ENCODE results near the gene ABCA5.
A peak's percentile ranks its signal among the peaks of the same experiment; 100 is the strongest.
"Not testable (repeated sequence)": the region's sequence is repeated elsewhere in the genome, so short reads cannot be mapped to it uniquely, and the experiment has no call there.

Gene ABCA5

DNA sequence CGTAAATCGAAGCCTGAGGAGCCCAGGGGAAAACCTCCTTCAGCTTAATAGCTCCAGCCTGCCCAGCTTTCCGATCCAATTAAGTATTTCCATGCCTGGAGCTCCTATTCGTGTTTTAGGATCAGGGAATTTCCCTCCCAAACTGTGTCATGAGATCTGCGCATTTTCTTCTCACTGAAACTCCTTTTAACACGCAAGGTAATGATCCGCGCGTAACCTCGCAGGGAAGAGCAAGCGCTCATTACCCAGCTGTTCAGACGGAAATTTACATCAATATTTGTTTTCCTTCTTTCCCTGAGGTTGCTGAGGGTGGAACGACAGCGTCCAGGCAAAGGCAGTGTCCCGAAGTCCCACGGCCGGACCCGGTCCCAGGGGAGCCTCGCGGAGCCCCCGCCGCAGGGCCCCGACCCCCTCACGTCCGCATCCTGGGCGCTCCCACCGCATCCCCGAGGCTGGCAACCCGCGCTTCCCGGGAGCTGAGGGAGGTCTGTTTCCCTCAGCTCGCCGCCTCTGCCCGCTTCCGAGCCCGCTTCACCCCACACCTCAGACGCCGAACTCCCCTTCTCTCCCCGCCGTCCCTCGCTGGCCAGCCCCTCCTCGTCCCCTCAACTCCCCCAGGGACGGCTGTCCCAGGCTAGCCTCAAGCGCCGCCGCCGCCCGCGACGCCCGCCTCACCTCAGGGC, 415 bp downstream of the ABCA5 start:
- DNase-seq: peak; percentile 52 to 73 (median 65)

DNA sequence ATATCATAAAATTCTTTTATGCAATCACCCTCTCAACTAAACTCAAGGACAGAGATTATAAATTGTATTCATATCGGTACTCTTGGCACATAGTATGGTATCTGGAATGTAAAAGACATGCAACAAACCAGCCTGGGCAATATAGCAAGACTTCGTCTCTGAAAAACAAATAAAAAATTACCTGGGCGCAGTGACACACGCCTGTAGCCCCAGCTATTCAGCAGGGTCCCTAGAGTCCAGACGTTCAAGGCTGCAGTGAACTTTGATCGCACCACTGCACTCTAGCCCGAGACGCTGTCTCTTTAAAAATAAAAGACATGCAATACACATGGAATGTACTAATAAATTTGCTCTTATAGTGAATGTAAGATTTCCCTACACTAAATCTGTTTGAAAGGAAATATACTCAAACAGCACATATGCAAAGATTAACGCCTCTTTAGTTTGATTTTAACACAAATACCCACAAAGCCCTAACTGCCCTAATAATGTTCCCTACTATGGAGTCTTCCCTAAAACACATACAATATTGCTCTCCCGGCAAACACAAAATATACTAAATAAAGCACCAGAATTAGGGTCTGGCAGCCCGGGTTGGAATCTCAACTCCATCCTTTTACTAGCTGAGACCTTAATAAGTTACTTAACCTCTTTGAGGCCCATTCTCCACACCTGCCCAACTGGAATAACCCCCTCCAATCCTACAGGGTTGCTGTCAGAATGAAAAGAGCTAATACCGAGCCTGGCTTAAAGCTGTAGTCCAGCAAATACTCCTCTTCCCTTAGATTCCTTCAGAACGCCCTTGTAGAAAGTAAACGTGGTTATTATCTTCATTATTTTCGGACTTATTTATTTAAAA, 1.2 kb downstream of the ABCA5 start:
- DNase-seq: no peak

DNA sequence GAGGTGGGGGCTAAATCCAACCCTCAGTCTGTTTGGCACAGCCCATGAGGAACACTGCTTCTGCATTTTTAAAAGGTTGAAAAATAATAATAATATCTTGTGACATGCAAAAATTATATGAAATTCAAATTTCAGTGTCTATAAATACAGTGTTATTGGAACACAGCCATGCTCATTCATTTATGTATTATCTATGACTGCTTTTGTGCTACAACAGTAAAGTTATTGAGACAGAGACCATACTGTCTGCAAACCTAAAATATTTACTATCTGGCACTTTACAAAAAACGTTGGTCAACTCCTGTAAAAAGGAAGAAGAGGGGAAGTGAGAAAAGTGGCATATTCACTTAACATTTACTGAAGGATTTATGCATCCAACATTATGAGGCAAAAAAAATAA, 3.1 kb downstream of the ABCA5 start:
- DNase-seq: no peak

DNA sequence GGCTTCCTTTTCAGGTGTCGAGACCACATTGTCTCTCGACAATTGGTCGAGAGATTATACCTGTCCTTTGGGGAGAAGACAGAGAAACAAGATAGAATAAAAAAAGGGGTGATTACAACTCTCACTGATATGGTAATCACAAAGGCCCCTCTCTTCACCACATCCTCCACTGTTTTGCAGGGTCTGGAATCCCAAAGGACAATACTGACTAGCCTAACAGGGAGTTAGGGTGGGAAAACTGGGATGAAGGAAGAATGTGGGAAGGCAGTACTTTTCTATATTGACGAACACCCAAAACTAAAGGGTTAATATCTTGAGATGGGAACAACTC, 6.1 kb downstream of the ABCA5 start:
- DNase-seq: no peak

DNA sequence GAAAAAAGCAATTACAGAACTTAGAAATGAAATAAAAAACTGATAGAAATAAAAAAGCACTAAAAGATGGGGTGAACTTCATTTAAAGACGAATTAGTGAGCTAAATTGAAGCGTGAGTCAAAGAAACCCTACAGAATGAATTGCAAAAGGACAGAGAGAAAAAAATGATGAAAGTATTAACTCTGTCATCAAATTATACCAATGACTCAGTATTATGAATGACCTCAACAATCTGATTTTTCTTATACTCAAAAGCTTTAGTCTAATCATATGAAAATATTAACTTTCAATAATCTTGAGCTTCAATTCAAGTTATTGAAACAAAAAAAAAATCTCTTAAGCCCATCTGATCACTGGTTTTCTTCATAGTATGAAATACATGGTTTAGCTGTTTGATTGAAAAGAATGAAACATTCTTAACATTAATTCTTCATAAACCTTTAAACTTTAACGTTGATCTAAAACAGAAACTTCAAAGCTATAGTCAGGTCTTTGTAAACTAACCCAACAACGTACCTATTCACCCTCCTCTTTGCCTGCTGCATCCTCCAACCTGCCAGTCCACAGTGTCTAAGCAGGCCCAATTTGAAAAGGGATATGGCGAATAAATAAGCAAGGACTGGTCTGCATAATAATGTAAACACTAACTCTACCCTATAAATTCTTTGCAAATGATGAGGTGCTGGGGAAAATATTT, 6.6 kb downstream of the ABCA5 start:
- no peak for DNase-seq

DNA sequence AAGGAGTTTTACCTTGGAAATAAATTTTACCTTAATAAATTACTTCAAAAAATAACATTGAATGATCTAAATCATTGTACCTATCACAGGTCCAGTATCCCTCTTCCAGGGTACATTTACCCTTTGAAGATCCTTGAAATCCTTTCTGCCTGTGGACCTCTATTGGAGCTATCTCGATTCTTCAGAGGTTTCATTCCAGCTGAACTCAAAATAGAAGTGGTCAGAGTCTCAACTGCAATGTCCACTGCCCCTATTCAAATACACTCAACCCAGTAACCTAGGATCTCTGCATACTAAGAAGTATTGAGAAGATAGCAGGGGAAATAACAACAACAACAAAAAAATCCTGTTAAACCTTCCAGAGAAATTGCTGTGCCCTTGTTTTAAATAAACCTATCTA, 9.3 kb downstream of the ABCA5 start:
- DNase-seq: no peak

DNA sequence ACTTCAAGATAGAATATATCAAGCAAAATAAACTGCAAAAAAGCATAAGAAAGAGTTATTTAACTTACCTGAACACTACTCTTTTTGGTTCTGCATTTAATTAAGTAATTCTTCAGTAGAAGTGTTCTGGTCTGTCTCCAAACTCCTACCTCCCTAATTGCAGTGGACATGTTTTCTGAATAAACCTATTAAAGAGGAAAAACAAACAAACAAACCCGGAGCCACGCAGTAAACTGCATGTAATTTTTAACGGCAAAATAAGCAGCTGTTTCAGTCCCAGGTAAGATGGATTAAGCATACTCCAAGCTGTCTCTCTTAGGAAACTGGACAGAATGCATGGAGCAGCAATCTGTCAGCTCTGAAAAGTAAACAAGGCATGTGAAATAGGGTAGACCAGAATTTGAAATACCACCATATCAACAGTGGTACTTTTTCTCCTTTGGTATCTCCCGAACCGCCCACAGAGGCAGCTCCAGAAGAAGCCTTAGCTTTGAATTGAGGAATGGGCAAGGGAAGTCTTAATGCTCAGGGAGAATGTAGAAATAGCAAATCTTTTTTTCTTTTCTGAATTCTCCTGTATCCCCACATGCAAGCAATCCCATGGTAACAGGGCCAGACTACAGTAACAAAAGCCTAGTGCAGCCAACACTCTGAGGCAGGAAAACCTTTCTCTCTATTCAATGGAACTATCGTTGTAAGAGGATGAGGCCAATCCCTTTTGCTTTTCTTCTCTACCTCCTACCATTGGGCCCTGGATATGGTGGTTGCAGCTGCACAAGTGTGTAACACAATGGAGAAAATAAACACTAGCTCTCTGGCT, 12.5 kb downstream of the ABCA5 start:
- DNase-seq: peak in 2 of 3 experiments; percentile 13 to 60

DNA sequence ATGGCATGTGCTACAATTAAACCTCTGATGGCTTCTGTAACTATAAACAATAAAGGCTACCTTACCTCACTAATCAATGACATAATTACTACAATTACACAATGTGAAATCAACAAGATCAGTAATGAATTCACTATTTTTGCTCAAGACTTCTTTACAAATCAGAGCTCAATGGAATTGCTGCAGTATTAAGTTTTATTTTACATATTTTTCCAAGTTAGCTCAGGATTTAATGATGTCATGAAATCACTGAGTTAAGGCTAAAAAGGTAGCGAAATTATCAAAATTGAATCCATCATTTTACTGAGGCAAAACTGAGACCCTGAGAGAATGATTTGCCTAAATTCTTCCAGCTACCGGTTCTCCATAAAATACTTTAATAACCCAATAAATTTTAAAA, 21.8 kb downstream of the ABCA5 start:
- no peak for DNase-seq

DNA sequence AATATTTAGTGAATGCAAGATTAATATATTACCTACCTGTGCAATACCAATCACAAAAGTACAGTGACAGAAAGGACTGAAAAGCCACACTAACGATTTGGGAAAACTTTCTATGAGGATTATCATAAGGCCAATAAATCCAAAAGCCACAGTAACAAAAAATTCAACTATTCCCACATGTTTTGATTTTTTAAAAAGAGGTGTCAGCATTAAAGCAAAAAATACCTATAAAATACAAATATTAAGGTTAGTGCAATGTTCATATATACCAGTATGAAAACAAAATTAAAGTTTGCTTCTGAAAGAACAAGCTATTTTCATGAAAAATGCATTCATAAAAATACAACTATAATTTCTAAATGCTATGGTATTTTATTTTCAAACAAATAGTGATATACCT, 24.3 kb downstream of the ABCA5 start:
- DNase-seq: no peak

DNA sequence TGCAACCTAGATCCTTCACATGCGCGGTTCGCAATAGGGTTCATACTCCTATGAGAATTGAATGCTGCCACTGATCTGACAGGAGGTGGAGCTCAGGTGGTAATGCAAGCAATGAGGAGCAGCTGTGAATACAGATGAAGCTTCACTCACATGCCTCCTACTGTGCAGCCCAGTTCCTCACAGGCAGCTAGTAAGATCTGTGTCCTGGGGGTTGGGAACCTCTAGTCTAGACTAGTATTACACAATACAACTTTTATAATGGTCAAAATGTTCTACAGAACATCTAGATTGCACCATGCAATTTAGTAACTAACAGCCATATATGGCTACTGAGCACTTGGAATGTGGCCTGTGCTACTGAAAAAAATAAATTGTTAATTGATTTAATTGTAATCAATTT, 26.7 kb downstream of the ABCA5 start:
- no peak for DNase-seq

DNA sequence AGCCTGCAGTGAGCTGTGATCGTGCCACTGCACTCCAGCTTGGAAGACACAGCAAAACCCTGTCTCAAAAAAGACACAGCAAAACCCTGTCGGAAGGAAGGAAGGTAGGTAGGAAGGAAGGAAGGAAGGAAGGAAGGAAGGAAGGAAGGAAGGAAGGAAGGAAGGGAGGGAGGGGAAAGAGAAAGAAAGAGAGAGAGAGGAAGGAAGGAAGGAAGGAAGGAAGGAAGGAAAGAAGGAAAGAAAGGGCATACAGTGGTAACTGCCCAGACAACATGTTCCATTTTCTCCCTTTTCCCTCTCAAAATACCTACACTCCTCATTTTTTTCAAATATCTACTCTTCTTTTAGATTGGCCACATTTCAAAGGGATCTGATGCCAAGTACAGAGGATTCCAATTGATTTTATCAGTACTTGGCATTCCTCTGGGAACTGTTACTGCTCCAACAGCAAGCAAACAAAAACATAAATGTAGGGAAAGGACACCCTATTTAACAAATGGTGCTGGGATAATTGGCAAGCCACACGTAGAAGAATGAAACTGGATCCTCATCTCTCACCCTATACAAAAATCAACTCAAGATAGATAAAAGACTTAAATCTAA, 28.7 kb downstream of the ABCA5 start:
- not testable (repeated sequence) for DNase-seq

DNA sequence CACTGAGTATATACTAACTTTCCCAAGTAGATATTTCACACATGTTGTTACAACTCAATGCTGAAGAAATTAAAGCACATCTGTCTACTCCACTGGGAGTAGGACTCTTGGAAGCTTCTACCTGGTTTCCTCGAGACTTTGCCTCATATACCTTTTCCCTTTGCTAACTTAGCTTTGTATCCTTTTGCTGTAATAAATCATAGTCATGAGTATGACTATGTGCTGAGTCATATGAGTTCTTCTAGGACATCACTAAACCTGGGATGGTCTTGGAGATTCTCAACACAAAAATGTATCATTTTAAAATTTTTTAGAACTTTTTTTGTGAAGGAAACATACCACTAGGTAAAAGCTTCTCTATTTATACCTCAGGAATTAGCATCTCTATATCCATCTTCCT, 39.8 kb downstream of the ABCA5 start:
- no peak for DNase-seq

DNA sequence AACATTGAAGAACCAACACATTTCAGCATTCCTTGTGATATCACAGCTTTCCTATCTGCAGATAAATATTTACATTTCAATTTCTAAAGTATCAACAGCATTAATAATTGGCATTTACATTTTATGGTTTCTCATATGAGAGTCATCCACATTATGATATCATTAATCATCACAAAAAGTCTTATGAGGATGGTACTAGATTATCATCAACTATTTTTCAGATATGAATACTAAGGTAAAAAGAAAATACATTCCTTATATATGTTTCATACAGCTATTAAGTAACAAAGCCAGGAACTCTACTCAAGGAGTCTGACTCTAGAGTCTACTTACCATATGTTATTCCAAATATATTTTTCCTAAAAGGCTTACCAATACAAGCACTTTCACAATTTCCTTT, 40.7 kb downstream of the ABCA5 start:
- DNase-seq: no peak

DNA sequence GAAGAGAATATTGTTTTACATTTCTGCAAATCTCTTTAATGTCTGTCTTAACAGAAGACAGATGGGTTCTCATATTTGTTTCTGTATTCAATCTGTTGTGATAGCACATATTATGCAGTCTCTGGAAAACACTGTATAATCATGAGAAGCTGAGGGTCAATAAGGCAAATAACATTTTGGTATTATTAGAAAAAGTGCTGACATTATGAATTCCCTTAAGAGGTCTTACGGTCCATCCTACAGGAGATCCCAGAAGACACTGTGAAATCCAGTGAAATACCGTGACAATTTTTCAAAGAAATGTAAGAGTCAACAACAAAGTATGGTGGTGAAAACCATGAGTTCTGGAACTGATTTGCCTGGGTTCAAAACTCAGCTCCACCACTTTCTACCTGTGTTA, 42.3 kb downstream of the ABCA5 start:
- DNase-seq: no peak

DNA sequence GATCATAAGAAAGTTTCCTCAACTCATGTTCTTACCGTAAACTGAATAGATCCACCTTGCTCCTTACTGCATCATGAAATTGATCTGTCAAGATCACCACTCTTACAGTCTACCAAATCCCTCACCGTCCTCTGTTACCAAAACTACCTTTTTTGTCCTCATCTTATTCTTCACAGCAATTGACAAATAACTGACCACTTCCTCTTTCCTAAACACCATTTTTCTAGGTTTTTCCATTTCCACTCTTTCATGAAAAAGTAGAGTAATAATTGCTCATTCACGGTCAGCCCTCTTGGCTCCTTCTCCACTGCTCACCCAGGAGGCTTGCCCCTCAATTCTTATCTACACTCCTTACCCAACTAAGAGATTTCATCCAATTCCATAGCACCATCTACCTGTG, 44.9 kb downstream of the ABCA5 start:
- DNase-seq: no peak

DNA sequence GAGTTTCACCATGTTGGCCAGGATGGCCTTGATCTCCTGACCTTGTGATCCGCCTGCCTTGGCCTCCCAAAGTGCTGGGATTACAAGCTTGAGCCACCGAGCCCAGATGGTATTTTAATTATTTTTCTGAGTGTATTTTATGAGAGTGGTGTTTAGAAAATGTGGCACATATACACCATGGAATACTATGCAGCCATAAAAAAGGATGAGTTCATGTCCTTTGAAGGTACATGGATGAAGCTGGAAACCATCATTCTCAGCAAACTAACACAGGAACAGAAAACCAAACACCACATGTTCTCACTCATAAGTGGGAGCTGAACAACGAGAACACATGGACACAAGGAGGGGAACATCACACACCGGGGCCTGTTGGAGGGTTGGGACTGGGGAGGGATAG, 50.7 kb downstream of the ABCA5 start:
- not testable (repeated sequence) for DNase-seq

DNA sequence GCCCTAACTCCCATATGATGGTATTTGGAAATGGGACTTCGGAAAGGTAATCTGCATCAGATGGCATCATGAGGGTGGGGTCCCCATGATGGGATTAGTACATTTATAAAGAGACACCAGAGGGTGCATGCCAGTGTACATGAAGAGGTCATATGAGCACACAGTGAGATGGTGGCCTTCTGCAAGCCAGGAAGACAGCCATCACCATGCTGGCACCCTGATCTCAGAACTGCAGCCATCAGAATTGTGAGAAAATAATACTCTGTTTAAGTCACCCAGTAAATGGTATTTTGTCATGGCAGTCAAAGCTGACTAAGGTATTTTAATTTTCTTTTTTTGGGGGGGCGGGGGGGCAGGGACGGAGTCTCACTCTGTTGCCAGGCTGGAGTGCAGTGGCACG, 51.2 kb downstream of the ABCA5 start:
- DNase-seq: no peak

DNA sequence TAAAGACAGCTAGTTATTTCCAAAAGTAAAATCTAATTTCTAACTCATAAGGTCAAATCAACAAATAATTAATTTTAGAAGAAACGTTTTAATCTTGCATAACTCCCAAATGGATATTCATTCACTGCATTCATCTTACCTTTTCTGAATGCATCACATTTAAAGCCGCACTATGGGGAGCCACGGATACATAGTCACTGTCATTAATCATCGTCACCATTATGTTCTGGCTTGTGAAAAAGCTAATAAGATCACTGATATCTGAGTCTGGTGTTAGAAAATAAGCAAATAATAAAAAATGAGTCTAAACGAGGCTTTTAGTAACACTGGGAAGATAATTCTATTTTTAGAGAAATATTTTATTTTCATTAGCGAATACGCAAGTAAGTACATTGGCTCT, 55.9 kb downstream of the ABCA5 start:
- DNase-seq: peak in 1 of 3 experiments; percentile 25

DNA sequence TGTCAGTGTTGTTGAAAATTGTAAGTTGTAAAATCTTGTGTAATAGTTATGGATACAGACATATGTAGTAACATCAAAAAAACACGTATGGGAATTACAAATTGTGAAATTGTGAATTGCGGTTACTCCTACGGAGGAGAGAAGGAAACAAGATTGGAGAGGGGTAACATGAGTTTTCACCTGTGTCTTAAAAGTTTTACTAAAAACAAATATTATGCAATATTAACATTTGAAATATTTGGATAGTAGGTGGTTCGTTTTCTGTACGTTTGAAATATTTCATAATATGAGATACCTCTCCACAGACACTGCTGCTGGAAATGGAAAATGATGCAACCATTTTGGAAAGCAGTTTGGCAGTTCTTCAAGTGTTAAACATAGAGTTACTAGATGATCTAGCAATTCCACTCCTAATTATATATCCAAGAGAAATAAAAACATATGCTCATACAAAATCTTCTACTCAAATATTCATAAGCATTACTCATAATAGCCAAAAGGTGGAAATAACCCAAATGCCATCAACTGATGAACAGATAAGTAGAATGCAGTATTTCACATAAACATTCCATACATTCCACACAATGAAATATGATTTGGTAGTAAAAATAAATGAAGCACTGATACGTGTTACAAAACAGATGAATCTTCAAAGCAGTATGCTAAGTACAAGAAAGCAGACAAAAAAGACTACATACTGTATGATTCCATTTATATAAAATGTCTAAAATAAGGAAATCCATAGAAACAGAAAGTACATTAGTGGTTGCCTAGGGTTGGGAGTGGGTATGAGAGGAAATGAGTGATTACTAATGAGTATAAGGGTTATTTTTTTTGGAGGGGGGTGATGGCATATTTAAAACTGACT, 57.6 kb downstream of the ABCA5 start:
- no peak for DNase-seq

DNA sequence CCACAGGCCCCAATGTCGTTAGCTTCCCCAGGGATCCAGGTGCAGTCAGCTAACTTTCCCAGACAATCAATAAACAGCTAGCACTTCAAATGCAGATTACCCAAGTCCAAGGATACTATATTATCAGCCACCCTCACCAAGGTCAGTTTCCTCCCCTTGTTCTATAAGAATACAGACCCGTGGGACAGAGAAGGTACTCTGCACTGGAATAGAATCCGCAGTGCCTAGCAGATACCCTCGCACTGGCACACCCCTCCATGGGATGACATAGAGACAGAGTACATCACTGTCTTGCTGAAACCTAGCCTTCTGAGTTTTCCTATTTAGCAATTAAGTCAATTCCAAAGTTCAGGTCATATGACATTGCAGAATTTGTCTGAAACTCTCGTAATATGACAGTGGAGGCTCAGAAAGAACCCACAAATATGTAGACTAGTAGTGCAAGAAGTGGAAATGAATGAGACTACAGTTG, 58.4 kb downstream of the ABCA5 start:
- DNase-seq: no peak

DNA sequence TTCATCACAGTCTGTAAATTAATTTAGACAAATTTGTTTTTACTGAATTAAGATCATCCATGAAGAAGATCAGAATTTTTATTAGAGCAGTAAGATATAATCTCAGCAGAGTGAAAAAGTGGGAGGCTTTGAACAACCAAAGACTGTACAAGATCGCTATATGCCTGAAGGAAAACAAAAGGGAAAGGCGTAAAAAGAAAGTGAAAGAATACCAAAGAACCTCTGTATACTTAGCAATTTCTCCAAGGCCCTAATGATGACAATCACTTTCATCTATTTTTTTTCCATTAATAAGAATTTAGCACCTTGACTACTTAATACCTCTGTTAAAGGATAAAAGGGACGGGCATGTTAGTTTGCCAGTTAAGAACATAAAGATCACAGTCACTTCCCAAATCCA, 59.7 kb downstream of the ABCA5 start:
- DNase-seq: no peak

DNA sequence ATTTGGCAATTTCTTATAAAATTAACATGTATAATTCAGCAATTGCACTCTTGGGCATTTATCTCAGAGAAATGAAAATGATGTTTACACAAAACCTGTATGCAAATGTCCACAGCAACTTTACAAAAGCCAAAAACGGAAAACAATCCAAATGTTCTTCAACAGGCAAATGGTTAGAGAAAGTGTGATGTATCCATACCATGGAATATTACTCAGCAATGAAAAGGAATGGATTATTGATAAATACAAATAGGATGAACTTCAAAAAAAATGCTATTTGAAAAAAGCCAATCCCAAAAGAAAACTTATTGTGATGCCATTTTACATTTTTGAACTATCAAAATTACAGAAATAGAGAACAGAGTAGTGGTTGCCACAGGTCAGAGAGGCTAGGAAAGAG, 61.1 kb downstream of the ABCA5 start:
- DNase-seq: no peak
